SU-DHL-6 (cell line): ENCODE data around the gene MST1R.

Experiments used
- CTCF ChIP-seq: fragments of 200-600 bp; sonication (generic); IDR thresholded peaks from one replicate; pipeline ENCODE4 v1.5.1; 2017; ENCODE audit warnings: antibody characterized with exemption, mild to moderate bottlenecking, low read length, moderate library complexity; ENCODE audit not compliant: insufficient read depth, poor library complexity, severe bottlenecking
- EZH2phosphoT487 ChIP-seq: fragments of 200-600 bp; sonication (generic), shearing (Covaris generic); conservative IDR thresholded peaks from 2 replicates; pipeline ENCODE4 v1.6.1; 2018; ENCODE audit warnings: mild to moderate bottlenecking, antibody characterized with exemption, low read length, moderate library complexity, mixed read lengths

DNA sequence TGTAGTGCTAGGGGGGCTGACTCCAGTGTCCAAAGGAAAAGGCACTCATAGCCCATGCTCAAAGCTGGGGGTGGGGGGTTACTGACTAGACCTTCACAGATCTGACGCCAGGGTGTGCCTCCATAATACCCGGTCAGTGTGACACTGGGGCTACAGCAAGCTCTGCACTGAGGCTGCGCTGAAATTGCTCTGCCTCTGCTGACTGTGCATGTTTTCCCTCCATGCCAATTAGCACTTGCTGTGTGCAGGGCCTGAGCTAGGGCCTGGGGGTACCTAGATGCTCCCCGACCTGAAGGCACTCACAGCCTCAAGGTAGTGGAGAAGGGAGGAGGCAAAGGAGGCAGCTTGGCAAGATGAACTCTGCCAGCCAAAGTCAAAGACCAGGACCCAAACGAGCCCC lies 39.2 kb downstream of the MST1R start:
- TF ChIP-seq CTCF (no peak), EZH2phosphoT487 (no peak)
